GM21825 (cell line): Measurements from ENCODE around the gene HTR3B.

ENCODE experiments used
- ATAC-seq: cut with Tn5 transposase; IDR thresholded peaks from one replicate; pipeline ENCODE4 v1.9.1; 2021; ENCODE audit warnings: mild to moderate bottlenecking, moderate library complexity; ENCODE audit not compliant: unreplicated experiment

The HTR3B gene

DNA sequence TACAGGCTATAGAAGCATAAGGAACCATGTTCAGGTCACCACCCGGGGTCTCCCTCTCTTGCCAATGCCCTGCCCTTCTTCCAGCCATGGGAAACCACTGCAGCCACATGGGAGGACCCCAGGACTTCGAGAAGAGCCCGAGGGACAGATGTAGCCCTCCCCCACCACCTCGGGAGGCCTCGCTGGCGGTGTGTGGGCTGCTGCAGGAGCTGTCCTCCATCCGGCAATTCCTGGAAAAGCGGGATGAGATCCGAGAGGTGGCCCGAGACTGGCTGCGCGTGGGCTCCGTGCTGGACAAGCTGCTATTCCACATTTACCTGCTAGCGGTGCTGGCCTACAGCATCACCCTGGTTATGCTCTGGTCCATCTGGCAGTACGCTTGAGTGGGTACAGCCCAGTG lies 84.8 kb downstream of the HTR3B start:
- no peak for ATAC-seq

DNA sequence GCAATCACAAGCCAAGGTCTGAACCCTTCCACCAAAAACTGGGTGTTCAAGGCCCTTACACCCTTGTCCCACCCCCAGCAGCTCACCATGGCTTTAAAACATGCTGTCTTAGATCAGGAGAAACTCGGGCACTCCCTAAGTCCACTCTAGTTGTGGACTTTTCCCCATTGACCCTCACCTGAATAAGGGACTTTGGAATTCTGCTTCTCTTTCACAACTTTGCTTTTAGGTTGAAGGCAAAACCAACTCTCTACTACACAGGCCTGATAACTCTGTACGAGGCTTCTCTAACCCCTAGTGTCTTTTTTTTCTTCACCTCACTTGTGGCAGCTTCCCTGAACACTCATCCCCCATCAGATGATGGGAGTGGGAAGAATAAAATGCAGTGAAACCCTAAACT lies 85.3 kb downstream of the HTR3B start:
- no peak for ATAC-seq

DNA sequence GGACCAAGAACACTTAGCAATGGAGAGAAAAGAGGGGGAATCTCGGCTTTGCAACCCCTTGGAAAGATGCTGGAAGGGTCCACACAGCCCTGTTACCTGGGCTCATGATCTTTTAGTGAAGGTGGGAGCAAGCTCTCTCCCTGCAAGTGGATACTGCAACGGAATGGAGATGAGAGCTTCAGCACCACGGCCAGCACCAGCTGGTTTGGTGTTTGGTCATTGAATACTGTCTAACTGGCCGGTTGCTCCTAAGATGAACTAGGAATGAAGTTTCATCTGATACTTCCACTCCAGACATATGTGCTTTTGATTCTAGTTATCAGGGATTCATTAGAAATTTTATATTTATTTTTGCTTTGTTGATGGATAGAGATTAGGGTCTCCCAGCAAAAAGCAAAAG lies 86.6 kb downstream of the HTR3B start:
- no peak for ATAC-seq

DNA sequence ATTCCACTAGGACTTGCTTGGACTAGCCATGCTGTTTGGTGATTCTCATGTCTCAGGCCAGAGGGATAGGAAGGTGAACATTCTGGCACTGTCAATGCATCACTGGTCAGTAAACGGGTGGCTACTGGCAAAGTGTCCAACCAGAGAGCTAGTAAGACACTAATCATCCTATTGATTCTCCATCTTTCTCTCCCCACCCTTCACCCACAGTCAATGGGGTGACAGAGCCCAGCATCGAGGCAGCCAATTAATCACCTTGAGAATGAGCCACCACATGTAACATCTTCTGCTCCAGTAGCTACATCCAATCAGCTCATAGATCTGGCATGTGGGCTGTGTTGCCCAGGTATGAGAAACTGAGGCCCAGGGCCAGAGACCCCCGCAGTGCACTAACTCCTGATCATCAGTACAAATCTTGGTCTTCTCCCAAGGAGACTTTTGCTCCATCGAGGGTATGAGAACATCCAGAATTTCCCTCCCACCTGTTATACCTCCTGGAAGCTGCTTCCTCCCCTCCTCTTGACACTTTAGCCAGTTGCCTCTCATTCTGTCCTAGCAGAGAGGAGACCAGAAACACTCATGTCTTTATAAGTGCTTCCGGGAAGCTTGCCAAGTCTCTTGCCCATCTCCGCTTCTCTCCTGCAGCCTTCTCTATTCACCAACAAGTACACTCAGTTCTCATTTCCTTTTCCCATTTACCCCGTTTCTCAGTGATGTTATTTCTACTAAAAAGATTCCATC lies 87.3 kb downstream of the HTR3B start:
- ATAC-seq, result no peak

DNA sequence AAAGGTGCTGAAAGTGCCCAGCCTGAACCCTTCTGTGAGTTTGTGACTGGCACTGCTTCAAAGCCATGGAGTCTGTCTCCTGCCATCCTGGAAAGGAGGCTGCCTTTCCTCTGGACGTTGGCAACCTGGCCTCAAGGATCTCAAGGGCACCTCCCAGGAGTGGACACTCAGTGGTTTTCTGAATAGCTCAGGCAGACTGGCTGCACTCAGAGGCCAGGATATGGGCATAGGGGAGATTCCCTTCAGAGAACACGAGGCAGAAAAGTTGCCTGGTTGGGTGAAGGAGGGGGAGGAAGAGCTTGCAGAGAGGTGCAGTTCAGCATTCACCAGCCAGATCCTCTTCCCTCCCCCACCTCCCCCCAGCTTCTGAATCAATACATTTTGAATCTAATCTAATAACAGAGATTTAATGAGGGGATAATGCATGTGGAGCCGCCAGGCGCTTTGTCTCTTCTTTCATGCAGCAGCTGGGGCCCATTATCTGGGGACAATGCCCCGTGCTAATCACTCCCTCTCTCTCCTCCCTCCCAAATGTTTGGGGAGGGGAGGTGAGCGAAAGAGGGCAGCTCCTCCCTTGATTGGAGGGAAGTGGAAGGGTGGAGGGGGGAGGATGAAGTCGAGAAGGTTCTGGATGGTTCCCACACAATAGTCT lies 88.0 kb downstream of the HTR3B start:
- ATAC-seq, result no peak

DNA sequence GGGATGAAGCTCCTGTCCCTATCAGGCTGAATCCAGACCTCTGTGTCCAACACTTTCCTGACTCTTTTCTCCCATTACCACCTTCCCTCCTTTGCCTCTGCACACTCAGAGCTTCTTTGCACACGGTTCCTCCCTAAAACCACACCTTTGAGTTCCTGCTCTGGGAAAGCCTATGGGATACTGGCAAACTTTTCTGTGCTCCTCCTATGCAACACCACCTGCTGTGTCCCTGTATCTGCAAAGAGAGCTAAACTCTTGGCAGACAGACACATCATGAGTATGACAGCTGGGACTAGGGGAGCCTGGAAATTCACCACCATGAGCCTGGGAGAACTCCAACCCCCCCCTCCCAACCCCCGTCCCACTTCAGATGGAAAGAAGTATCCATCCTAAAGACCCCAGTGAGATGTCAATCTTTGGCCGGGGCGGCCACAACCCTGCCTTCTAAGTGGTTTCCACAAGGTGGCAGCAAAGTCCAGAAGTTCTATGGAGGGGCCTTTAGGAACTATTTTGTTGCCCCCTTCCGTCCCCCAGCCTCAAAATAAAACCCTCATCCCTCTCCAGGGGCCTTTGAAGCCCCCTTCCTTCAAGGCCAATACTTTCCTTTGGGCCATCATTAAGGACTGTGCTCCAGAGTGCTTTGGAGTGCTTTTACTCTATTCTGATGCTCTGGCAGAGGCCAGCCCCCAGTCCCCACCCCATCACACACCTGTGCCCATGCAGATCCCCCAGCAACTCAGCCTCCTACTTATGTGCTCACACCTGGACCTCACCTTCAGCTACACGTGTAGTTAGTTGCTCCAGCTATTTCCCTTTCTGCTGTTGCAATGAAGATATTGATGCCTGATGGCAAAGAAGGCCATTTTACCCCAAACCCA lies 89.7 kb downstream of the HTR3B start:
- ATAC-seq, result no peak
